Hepatocyte (in vitro differentiated cells): ENCODE results near the gene RPS27.

ENCODE experiments used
- EZH2phosphoT487 ChIP-seq: fragments of 200-600 bp; sonication (generic); IDR thresholded peaks from one replicate; pipeline ENCODE4 v1.6.1; 2018; ENCODE audit warnings: antibody characterized with exemption, mild to moderate bottlenecking, low read depth, moderate library complexity; ENCODE audit not compliant: unreplicated experiment, severe bottlenecking
- TF ChIP-seq, protein P1 (sequence below): fragments of 200-600 bp; sonication (generic); IDR thresholded peaks from 2 replicates; pipeline ENCODE4 v1.5.1; 2016; ENCODE audit warnings: antibody characterized with exemption, mild to moderate bottlenecking; ENCODE audit not compliant: poor library complexity

DNA sequence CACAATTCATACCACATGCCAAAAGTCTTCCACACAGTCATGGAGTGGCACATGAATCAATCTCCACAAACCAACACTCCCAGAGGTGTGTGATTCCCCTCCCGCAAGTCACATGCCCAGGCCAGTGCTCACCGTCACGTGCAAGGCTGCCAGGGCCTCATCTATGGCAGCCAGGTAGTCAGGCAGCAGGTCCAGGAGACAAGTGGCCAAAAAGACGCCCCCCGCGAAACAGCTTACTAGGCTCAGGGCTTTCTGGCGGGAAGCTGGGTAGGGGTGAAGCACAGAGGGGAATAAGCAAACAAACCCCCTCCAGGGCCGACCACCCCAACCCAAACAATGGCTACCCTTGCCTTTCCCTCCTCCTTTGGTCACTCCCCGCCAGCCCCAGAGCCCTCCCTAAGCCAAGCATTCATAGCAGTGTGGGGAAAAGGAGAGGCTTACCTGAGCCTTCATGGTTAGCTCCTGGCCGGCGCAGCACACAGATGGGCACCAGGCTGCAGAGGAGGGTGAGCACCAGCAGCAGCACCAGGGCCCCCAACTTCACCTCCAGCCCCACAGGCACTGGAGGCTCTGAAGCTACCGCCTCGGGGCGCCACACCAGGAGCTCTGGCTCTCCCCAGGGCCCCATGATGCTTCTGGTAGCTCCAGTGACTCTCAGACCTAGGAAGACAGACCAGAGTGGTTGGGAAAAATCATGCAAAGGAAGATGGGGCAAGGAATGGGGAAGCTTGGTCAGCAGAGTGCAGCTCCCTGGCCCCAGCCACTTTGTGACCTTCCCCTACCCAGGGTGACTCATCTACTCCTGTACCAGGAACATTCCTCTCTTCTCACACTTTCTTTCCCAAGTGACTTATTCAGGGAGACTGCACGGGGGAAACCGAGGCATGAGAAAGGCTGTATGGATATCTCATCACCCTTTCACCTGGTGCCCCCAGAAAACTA, 28.2 kb upstream of the RPS27 start:
- TF ChIP-seq, protein P1, sequence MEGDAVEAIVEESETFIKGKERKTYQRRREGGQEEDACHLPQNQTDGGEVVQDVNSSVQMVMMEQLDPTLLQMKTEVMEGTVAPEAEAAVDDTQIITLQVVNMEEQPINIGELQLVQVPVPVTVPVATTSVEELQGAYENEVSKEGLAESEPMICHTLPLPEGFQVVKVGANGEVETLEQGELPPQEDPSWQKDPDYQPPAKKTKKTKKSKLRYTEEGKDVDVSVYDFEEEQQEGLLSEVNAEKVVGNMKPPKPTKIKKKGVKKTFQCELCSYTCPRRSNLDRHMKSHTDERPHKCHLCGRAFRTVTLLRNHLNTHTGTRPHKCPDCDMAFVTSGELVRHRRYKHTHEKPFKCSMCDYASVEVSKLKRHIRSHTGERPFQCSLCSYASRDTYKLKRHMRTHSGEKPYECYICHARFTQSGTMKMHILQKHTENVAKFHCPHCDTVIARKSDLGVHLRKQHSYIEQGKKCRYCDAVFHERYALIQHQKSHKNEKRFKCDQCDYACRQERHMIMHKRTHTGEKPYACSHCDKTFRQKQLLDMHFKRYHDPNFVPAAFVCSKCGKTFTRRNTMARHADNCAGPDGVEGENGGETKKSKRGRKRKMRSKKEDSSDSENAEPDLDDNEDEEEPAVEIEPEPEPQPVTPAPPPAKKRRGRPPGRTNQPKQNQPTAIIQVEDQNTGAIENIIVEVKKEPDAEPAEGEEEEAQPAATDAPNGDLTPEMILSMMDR: no peak
- no peak for TF ChIP-seq EZH2phosphoT487
